OCI-LY3 (cell line): Measurements from ENCODE around the gene FLVCR1.

Experiments
- EZH2phosphoT487 ChIP-seq: fragments of 200-600 bp; shearing (Covaris generic); IDR thresholded peaks from 2 replicates; pipeline ENCODE4 v1.6.1; 2018; ENCODE audit warnings: antibody characterized with exemption, mixed run types, low read depth
- TF ChIP-seq, protein P1 (sequence below): fragments of 200-600, 300-600 bp; sonication (generic); IDR thresholded peaks from 2 replicates; pipeline ENCODE4 v1.5.1; 2014; ENCODE audit warnings: antibody characterized with exemption, low read length, low read depth

GRCh38 chr1:212902054-212902453 lies 44.0 kb downstream of the FLVCR1 start:
- no peak for TF ChIP-seq EZH2phosphoT487
- TF ChIP-seq, protein P1, sequence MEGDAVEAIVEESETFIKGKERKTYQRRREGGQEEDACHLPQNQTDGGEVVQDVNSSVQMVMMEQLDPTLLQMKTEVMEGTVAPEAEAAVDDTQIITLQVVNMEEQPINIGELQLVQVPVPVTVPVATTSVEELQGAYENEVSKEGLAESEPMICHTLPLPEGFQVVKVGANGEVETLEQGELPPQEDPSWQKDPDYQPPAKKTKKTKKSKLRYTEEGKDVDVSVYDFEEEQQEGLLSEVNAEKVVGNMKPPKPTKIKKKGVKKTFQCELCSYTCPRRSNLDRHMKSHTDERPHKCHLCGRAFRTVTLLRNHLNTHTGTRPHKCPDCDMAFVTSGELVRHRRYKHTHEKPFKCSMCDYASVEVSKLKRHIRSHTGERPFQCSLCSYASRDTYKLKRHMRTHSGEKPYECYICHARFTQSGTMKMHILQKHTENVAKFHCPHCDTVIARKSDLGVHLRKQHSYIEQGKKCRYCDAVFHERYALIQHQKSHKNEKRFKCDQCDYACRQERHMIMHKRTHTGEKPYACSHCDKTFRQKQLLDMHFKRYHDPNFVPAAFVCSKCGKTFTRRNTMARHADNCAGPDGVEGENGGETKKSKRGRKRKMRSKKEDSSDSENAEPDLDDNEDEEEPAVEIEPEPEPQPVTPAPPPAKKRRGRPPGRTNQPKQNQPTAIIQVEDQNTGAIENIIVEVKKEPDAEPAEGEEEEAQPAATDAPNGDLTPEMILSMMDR = no peak
